SW480 (cell line): ENCODE results near the gene EPB41.
A peak's percentile ranks its signal among the peaks of the same experiment; 100 is the strongest.
"Not testable (repeated sequence)": the region's sequence is repeated elsewhere in the genome, so short reads cannot be mapped to it uniquely, and the experiment has no call there.

Source experiments
- DNase-seq: peaks from one replicate; pipeline ENCODE4 v3.0.0-alpha.2; 2016; ENCODE audit warnings: low spot score

The EPB41 gene

DNA sequence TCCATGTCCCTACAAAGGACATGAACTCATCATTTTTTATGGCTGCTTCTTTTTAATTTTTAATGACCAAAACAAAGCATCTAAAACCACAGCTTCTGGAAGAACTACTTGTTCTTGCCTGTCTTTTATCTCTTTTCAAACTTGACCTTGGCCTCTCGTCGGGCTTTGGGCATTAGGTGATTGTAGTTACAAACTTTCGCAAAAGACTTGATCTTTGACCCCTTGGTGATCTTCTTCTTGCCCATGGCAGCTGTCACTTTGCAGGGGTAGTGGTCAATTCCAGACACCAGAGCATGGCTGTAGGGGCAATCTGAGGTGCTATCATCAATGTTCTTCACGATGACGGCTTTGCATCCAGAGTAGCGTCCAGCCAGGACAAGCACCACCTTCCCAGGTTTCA is 67.8 kb downstream of the EPB41 start:
- no peak for DNase-seq

DNA sequence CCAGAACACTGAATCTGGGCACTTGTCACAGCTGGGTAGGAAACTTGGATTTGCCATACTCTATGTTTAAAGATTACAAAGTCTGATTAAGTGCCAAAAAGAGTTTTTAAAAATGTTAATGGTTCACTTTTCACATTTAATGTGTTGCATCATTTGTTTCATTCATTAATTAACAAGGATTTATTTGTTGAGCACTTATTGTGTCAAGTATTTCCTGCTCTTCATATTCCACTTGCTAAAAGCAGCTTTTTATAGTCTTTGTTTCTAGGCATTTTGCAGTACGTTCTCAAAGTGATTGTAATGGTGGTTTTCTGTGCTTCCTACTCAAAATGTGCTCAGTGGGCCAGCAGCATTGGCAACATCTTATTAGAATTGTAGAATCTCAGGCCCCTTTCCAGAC is 68.7 kb downstream of the EPB41 start:
- DNase-seq, result no peak

GRCh38 chr1:28983509-28984310 is 69.3 kb downstream of the EPB41 start:
- no peak for DNase-seq

- no peak for DNase-seq
Observed at GRCh38 chr1:28984311-28984684, 69.9 kb downstream of the EPB41 start.

GRCh38 chr1:28985427-28985826 is 71.1 kb downstream of the EPB41 start:
- no peak for DNase-seq

DNA sequence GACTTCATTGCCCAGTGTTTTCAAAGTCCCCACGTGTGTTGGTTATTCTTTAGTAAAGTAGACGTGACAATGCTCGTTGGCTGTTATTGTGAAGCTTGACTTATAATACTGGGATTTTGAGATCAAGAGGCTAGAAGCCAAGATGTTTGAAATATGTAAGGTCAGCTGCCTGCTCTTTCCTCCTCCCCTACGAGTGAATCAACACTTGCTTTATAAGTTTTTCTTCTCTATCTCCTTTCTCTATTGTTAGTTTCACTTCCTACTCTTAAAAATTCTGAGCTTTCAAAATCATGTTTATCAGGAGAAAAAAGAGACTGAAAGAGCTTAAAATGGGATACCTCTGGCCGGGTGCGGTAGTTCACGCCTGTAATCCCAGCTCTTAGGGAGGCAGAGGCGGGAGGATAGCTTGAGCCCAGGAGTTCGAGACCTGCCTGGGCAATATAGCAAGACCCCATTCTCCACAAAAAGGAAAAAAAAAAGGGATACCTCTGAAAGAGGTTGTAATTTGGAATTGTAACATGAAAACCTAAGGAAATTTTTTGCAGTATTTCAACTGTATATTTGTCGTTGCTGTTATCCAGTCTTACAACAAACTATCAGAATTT is 72.0 kb downstream of the EPB41 start:
- no peak for DNase-seq

- no peak for DNase-seq
Observed at GRCh38 chr1:29002792-29003191, 88.4 kb downstream of the EPB41 start.

DNA sequence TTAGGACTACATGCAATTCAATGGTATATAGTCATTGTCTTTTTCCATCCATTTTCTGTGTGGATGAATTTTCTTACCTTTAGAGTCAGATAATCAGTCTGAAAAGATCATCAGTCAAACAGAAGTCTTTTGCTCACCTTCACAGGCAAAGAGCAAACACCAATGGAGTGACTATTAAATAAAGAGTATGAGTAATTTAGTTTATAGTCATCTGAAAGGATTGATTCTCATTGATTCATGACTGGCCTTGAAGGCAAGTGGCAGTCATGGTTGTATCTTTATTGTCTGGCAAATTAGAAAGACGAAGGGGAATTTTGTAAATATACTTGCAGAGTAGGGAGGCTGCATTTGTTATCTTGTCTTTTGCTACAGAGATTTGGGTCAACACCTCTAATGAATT is 89.9 kb downstream of the EPB41 start:
- DNase-seq, result no peak

GRCh38 chr1:29004798-29005197 is 90.4 kb downstream of the EPB41 start:
- DNase-seq, result no peak

DNA sequence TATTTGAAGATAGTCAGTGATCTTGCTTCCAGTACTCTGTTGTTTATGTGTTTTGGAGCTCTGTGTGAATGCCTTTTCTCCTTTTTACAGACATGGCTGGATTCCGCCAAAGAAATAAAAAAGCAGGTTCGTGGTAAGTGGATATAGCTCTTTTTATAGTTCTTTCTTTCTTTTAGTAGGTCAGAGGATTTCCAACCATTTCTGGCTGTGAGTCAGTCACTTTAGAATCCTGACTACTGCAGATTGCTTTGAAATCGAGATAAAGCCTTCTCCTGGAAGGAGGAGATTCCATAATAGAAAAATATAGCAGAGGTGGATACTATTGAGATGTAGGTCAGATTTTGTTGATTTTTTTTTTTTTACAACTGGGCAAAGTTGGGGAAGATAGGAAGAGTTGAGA is 97.4 kb downstream of the EPB41 start:
- no peak for DNase-seq

DNA sequence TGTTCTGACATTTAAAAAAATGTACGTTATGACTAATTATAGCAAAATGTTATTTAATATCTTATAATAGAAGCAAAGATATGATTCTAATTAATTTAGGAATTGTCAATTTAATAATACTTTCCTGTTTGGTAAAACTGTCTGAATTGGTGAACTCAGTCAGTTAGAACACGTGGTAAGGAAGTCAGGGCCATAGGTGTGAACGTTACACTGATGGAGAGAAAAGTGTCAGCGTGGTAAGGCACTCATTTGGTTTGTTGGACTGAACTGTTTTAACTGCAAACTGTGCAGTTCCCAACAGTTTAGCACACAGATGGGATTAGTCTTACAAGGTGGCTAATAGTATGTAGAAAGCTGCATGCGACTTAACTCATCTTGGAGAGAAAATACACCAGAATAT is 102.9 kb downstream of the EPB41 start:
- DNase-seq, result no peak

- no peak for DNase-seq
Observed at GRCh38 chr1:29017975-29018712, 103.8 kb downstream of the EPB41 start.

GRCh38 chr1:29022620-29023019 is 108.3 kb downstream of the EPB41 start:
- DNase-seq, result no peak

- no peak for DNase-seq
Observed at GRCh38 chr1:29029667-29030066, 115.3 kb downstream of the EPB41 start.

DNA sequence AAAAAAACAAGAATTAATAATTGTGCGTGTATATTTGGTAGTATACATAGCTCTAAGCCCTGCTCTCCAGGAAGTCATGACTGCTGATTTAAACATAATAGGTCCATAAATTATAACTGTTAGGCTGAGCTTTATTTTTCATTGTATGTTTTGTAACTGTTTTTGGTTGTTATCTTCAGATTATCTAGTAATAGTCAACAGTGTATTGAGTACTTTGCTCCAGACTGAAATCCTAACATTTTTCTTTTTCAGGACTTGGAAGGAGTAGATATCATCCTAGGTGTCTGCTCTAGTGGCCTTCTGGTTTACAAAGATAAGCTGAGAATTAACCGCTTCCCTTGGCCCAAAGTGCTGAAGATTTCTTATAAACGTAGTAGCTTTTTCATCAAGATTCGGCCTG is 118.5 kb downstream of the EPB41 start:
- no peak for DNase-seq

- peak; percentile 71 for DNase-seq
Observed at GRCh38 chr1:29033829-29034466, 119.6 kb downstream of the EPB41 start.

DNA sequence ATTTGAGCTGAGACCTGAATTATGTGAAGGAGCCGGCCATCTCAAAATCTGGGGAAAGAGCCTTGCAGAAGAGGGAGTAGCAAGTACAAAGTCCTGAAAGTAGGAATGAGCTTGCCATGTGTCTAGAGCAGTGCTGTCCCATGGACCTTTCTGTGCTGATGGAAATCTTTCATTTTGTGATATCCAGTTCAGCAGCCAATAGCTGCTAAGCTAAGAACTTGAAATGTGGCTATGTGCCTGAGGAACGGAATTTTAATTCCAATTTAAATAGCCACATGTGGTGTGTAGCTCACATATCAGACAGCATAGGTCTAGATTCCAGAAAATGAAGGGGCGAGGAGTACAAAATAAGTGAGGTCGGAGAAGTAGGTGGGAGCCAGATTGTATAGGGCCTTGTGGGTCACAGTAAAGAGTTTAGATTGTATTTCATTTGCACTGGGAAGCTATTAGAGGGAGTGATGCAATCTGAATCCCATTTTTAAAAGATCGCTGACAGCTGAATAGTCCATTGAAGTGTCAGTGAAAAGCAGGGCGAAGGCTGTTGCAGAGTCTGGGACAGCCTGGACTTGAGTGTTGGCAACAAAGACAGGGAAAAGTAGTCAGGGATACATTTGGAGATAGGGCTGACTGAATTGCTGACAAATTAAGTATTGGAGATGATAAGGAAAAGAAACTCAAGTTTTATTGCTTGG is 129.1 kb downstream of the EPB41 start:
- DNase-seq, result no peak

DNA sequence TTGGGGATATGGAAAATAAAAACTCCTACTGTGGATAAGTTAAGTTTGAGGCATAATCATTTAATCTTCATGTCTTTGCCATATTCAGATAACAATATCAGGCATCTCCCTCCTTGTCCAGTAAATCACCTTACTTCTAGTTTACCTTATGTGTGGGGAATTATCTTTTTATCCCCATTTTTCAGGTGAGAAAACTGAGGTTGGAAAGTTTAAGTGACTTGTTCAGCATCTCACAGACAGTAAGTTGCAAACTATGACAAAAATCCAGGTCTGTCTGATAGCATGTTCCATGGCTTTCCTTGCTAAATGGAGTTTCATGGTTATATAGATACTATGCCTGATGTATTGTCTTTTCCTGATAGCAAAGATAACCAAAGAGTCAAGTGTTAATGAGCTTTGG is 129.6 kb downstream of the EPB41 start:
- no peak for DNase-seq

DNA sequence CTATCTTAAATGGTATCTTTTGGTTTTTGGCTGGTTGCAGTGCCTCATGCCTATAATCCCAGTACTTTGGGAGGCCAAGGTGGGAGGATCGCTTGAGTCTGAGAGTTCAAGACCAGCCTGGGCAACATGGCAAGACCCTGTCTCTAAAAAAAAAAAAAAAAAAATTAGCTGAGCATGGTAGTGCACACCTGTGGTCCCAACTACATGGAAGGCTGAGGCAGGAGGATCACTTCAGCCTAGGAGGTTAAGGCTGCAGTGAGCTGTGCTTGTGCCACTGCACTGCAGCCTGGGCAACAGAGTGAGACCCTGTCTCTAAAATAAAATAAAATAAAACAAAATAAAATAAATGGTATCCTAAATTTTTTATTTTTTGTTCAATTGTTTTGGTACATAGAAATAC is 131.3 kb downstream of the EPB41 start:
- not testable (repeated sequence) for DNase-seq

GRCh38 chr1:29047142-29047541 is 132.8 kb downstream of the EPB41 start:
- no peak for DNase-seq

- DNase-seq, result no peak
Observed at GRCh38 chr1:29050166-29050565, 135.8 kb downstream of the EPB41 start.

DNA sequence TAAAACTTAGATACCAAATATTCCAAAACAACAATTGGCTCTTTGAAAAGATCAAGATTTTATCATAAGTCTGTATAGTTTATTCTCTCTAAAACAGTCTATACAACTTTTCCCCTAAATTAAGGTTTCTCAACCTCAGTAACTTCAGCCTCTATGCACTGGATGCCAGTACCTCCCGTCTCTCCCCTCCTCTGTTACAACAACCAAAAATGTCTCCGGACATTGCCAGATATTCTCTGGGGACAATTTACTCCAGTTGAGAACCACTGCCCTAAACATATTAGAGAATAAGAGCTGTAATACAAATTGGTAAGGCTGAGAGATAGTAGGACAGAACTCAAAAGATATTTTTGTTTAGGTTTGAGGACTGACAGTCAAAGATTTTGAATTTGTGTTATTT is 137.7 kb downstream of the EPB41 start:
- no peak for DNase-seq
